HG03439 (cell line): ENCODE measurements around the gene RSPRY1.
"Not testable (repeated sequence)": the region's sequence is repeated elsewhere in the genome, so short reads cannot be mapped to it uniquely, and the experiment has no call there.

ENCODE experiments used
- ATAC-seq: cut with Tn5 transposase; IDR thresholded peaks from one replicate; pipeline ENCODE4 v1.9.1; 2021; ENCODE audit warnings: mild to moderate bottlenecking, moderate library complexity; ENCODE audit not compliant: unreplicated experiment

RSPRY1 gene

GRCh38 chr16:57185446-57185944 is 634 bp upstream of the RSPRY1 start:
- peak; percentile 36 for ATAC-seq

- peak; percentile 1 for ATAC-seq
Observed at GRCh38 chr16:57186872-57187854, 1.0 kb downstream of the RSPRY1 start.

GRCh38 chr16:57187902-57188710 is 2.0 kb downstream of the RSPRY1 start:
- not testable (repeated sequence) for ATAC-seq

- no peak for ATAC-seq
Observed at GRCh38 chr16:57188711-57189002, 2.5 kb downstream of the RSPRY1 start.

GRCh38 chr16:57189527-57189926 is 3.4 kb downstream of the RSPRY1 start:
- ATAC-seq: not testable (repeated sequence)

GRCh38 chr16:57190136-57190535 is 4.0 kb downstream of the RSPRY1 start:
- ATAC-seq: no peak

GRCh38 chr16:57191056-57191571 is 5.0 kb downstream of the RSPRY1 start:
- no peak for ATAC-seq

- ATAC-seq: no peak
Observed at GRCh38 chr16:57192146-57192545, 6.0 kb downstream of the RSPRY1 start.

- no peak for ATAC-seq
Observed at GRCh38 chr16:57192720-57193486, 6.8 kb downstream of the RSPRY1 start.

- no peak for ATAC-seq
Observed at GRCh38 chr16:57194512-57194911, 8.4 kb downstream of the RSPRY1 start.

- ATAC-seq: no peak
Observed at GRCh38 chr16:57196286-57196685, 10.2 kb downstream of the RSPRY1 start.

- ATAC-seq: no peak
Observed at GRCh38 chr16:57196753-57197152, 10.6 kb downstream of the RSPRY1 start.

GRCh38 chr16:57200321-57200720 is 14.2 kb downstream of the RSPRY1 start:
- ATAC-seq: not testable (repeated sequence)

GRCh38 chr16:57200926-57201325 is 14.8 kb downstream of the RSPRY1 start:
- ATAC-seq: not testable (repeated sequence)

GRCh38 chr16:57202095-57202886 is 16.2 kb downstream of the RSPRY1 start:
- no peak for ATAC-seq

- no peak for ATAC-seq
Observed at GRCh38 chr16:57203451-57203850, 17.3 kb downstream of the RSPRY1 start.

GRCh38 chr16:57204675-57205074 is 18.5 kb downstream of the RSPRY1 start:
- no peak for ATAC-seq

- no peak for ATAC-seq
Observed at GRCh38 chr16:57208926-57209325, 22.8 kb downstream of the RSPRY1 start.

- no peak for ATAC-seq
Observed at GRCh38 chr16:57209780-57210179, 23.7 kb downstream of the RSPRY1 start.

GRCh38 chr16:57213462-57213861 is 27.3 kb downstream of the RSPRY1 start:
- ATAC-seq: no peak
